DND-41 (cell line): Measurements from ENCODE around the gene PARVA.

Source experiments
- EZH2 ChIP-seq: IDR thresholded peaks from 3 replicates; pipeline ENCODE4 v1.6.1; 2012; ENCODE audit warnings: borderline replicate concordance, low read depth, mild to moderate bottlenecking, moderate library complexity, low read length, inconsistent platforms; ENCODE audit not compliant: severe bottlenecking
- TF ChIP-seq, protein P1 (sequence below): IDR thresholded peaks from 2 replicates; pipeline ENCODE4 v1.5.1; 2012; ENCODE audit warnings: borderline replicate concordance, low read length, moderate library complexity, mild to moderate bottlenecking; ENCODE audit not compliant: poor library complexity, severe bottlenecking; ENCODE audit errors: extremely low read depth

DNA sequence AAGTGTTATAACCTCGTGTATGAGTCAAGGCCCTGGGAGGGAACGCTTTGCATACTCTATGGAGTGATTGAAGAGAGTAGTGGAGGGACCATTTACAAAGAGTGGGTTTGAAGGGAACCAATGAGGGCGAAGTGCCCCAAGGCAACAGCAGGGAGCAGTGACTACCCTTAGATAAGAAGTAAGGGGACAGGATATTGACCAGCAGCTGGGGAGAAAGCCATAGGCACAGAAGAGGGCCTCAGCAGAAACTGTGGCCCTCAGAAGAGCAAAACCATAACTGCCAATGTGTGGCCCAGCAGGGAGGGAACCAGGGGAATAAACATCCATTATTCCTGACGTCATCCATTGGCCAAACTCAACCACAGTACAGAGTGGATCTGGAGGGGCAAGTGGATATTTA, 24.7 kb downstream of the PARVA start:
- TF ChIP-seq, protein P1, sequence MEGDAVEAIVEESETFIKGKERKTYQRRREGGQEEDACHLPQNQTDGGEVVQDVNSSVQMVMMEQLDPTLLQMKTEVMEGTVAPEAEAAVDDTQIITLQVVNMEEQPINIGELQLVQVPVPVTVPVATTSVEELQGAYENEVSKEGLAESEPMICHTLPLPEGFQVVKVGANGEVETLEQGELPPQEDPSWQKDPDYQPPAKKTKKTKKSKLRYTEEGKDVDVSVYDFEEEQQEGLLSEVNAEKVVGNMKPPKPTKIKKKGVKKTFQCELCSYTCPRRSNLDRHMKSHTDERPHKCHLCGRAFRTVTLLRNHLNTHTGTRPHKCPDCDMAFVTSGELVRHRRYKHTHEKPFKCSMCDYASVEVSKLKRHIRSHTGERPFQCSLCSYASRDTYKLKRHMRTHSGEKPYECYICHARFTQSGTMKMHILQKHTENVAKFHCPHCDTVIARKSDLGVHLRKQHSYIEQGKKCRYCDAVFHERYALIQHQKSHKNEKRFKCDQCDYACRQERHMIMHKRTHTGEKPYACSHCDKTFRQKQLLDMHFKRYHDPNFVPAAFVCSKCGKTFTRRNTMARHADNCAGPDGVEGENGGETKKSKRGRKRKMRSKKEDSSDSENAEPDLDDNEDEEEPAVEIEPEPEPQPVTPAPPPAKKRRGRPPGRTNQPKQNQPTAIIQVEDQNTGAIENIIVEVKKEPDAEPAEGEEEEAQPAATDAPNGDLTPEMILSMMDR: no peak
- TF ChIP-seq EZH2: no peak
